ENCODE results near the gene PDE1A.

Gene PDE1A

GRCh38 chr2:182166841-182167240 is 260.0 kb downstream of the PDE1A start:
- no peak for TF ChIP-seq CTCF (IDR thresholded peaks at IDR 0.05)
- Histone ChIP-seq H3K27ac (no peak overlapping the region), H3K4me3 (no peak overlapping the region)
- DNase-seq (ENCODE audit: low spot score) = no peak

- DNase-seq (ENCODE audit: low spot score) = no peak
- no peak overlapping the region for H3K4me3 ChIP-seq
- TF ChIP-seq CTCF (IDR thresholded peaks at IDR 0.05) = no peak
- no peak overlapping the region for H3K27ac ChIP-seq
These were observed 260.4 kb downstream of the PDE1A start for GRCh38 chr2:182166406-182166805.

GRCh38 chr2:182165202-182165601 is 261.6 kb downstream of the PDE1A start:
- TF ChIP-seq CTCF (IDR thresholded peaks at IDR 0.05) = no peak
- Histone ChIP-seq H3K4me3 (no peak overlapping the region), H3K27ac (no peak overlapping the region)
- DNase-seq (ENCODE audit: low spot score) = no peak

GRCh38 chr2:182164686-182165085 is 262.1 kb downstream of the PDE1A start:
- H3K27ac ChIP-seq = no peak overlapping the region
- no peak for DNase-seq (ENCODE audit: low spot score)
- TF ChIP-seq CTCF (IDR thresholded peaks at IDR 0.05) = no peak
- H3K4me3 ChIP-seq = no peak overlapping the region

- DNase-seq (ENCODE audit: low spot score) = no peak
- Histone ChIP-seq H3K27ac (no peak overlapping the region), H3K4me3 (no peak overlapping the region)
- no peak for TF ChIP-seq CTCF (IDR thresholded peaks at IDR 0.05)
These were observed 263.0 kb downstream of the PDE1A start for GRCh38 chr2:182163878-182164277.

GRCh38 chr2:182148344-182148743 is 278.5 kb downstream of the PDE1A start:
- no peak for TF ChIP-seq CTCF (IDR thresholded peaks at IDR 0.05)
- no peak overlapping the region for H3K4me3 ChIP-seq
- DNase-seq (ENCODE audit: low spot score) = no peak
- peak overlapping the region; percentile 46 to 48 for H3K27ac ChIP-seq

GRCh38 chr2:182144776-182145165 is 282.1 kb downstream of the PDE1A start:
- no peak for DNase-seq (ENCODE audit: low spot score)
- Histone ChIP-seq H3K27ac (peak overlapping the region in 1 of 2 donors; percentile 3), H3K4me3 (no peak overlapping the region)
- no peak for TF ChIP-seq CTCF (IDR thresholded peaks at IDR 0.05)

All from coronary artery (tissue), 2 donors.